Activated CD8-positive, alpha-beta memory T cell treated with anti-CD3 and anti-CD28 coated beads, Interleukin-2, amount 10 ng/mL, durations not matched to agents 7 days and 5 days (primary cell): ENCODE measurements around the gene YIPF5. TPM values are rescaled to one million over a fixed set of nuclear protein-coding genes. Genes with fewer than 3 reads are reported as not detected.

Experiments used
- ATAC-seq: fragments of 150-1000 bp; cut with Tn5 transposase; one replicate; pipeline ENCODE4 v1.10.0; 2021; ENCODE audit warnings: moderate library complexity
- CTCF ChIA-PET: fragments of 350-600 bp; sonication (Branson Sonifier 250); formaldehyde crosslinking; loops from one replicate; lab custom pipeline; 2021; ENCODE audit warnings: antibody characterized with exemption; lab: Charles Lee
- DNase-seq: peaks from one replicate; pipeline ENCODE4 v3.0.0-alpha.2; 2020
- H3K27ac Mint-ChIP-seq: one replicate; pipeline ENCODE4 v1.8.0; 2021; ENCODE audit warnings: mild to moderate bottlenecking, mixed read lengths
- H3K27me3 Mint-ChIP-seq: one replicate; pipeline ENCODE4 v1.8.0; 2021; ENCODE audit warnings: mixed read lengths
- H3K36me3 Mint-ChIP-seq: one replicate; pipeline ENCODE4 v1.8.0; 2021; ENCODE audit warnings: mild to moderate bottlenecking, mixed read lengths
- H3K4me1 Mint-ChIP-seq: one replicate; pipeline ENCODE4 v1.8.0; 2021; ENCODE audit warnings: mixed read lengths
- H3K4me3 Mint-ChIP-seq: one replicate; pipeline ENCODE4 v1.8.0; 2021; ENCODE audit warnings: mild to moderate bottlenecking, moderate library complexity, mixed read lengths
- H3K9me3 Mint-ChIP-seq: one replicate; pipeline ENCODE4 v1.8.0; 2022; ENCODE audit warnings: low read depth, mixed read lengths
- total RNA-seq, 2 experiments: library from RNA; stranded (reverse); gene quantifications; one replicate each; pipeline ENCODE4 v1.2.3, GENCODE V29; 2021

The YIPF5 gene
- total RNA-seq, 2 experiments from 2014 or later = 26.9 to 34.3 TPM

- Mint-ChIP-seq H3K4me1 (no peaks in the 10 kb centered on the region), H3K36me3 (no peaks in the 10 kb centered on the region), H3K27ac (no peak overlapping the region), H3K9me3 (no peaks in the 10 kb centered on the region), H3K27me3 (peaks cover 13% of the 10 kb centered on the region), H3K4me3 (no peak overlapping the region)
- DNase-seq (no peak), ATAC-seq (no peak)
- CTCF ChIA-PET = no interaction called here
Observed at GRCh38 chr5:144131261-144131660, 39.2 kb downstream of the YIPF5 start.

- no peak overlapping the region for H3K4me3 Mint-ChIP-seq
- ATAC-seq (no peak), DNase-seq (no peak)
- H3K9me3 Mint-ChIP-seq = no peaks in the 10 kb centered on the region
- H3K27me3 Mint-ChIP-seq = peaks cover 8% of the 10 kb centered on the region
- H3K27ac Mint-ChIP-seq = no peak overlapping the region
- H3K36me3 Mint-ChIP-seq = no peaks in the 10 kb centered on the region
- CTCF ChIA-PET = no interaction called here
- H3K4me1 Mint-ChIP-seq = no peaks in the 10 kb centered on the region
Observed at GRCh38 chr5:144130306-144130705, 40.2 kb downstream of the YIPF5 start.

- no peak for DNase-seq
- Mint-ChIP-seq H3K4me3 (no peak overlapping the region), H3K36me3 (no peaks in the 10 kb centered on the region), H3K27me3 (peaks cover 7% of the 10 kb centered on the region), H3K4me1 (no peaks in the 10 kb centered on the region), H3K9me3 (no peaks in the 10 kb centered on the region), H3K27ac (peak overlapping the region; percentile 7)
- CTCF ChIA-PET = interaction anchor here (1.0 kb wide), 1 partner anchor 12 kb away, joined by 4 read pairs; no protein-coding TSS in a partner anchor
- ATAC-seq = no peak
Observed at GRCh38 chr5:144128844-144129243, 41.6 kb downstream of the YIPF5 start.

- peaks cover 5% of the 10 kb centered on the region for H3K27me3 Mint-ChIP-seq
- H3K36me3 Mint-ChIP-seq = no peaks in the 10 kb centered on the region
- H3K4me1 Mint-ChIP-seq = no peaks in the 10 kb centered on the region
- CTCF ChIA-PET = interaction anchor here (1.0 kb wide), 1 partner anchor 16 kb away, joined by 4 read pairs; no protein-coding TSS in a partner anchor
- H3K27ac Mint-ChIP-seq = no peak overlapping the region
- no peak overlapping the region for H3K4me3 Mint-ChIP-seq
- no peaks in the 10 kb centered on the region for H3K9me3 Mint-ChIP-seq
- no peak for DNase-seq
- no peak for ATAC-seq
Observed at GRCh38 chr5:144126707-144127106, 43.8 kb downstream of the YIPF5 start.

- Mint-ChIP-seq H3K27me3 (peaks cover 10% of the 10 kb centered on the region), H3K9me3 (no peaks in the 10 kb centered on the region), H3K4me1 (no peaks in the 10 kb centered on the region), H3K27ac (no peak overlapping the region), H3K4me3 (no peak overlapping the region), H3K36me3 (no peaks in the 10 kb centered on the region)
- no peak for ATAC-seq
- DNase-seq = no peak
- CTCF ChIA-PET = no interaction called here
Observed at GRCh38 chr5:144125163-144125726, 45.2 kb downstream of the YIPF5 start.

GRCh38 chr5:144122641-144123040 lies 47.8 kb downstream of the YIPF5 start:
- Mint-ChIP-seq H3K9me3 (no peaks in the 10 kb centered on the region), H3K36me3 (no peaks in the 10 kb centered on the region), H3K27ac (no peak overlapping the region), H3K4me1 (no peaks in the 10 kb centered on the region), H3K27me3 (peaks cover 10% of the 10 kb centered on the region), H3K4me3 (no peak overlapping the region)
- CTCF ChIA-PET = no interaction called here
- ATAC-seq (no peak), DNase-seq (no peak)

GRCh38 chr5:144122081-144122480 lies 48.4 kb downstream of the YIPF5 start:
- H3K36me3 Mint-ChIP-seq = no peaks in the 10 kb centered on the region
- peaks cover 10% of the 10 kb centered on the region for H3K27me3 Mint-ChIP-seq
- CTCF ChIA-PET = no interaction called here
- no peaks in the 10 kb centered on the region for H3K9me3 Mint-ChIP-seq
- no peak for ATAC-seq
- no peak overlapping the region for H3K27ac Mint-ChIP-seq
- no peaks in the 10 kb centered on the region for H3K4me1 Mint-ChIP-seq
- no peak for DNase-seq
- H3K4me3 Mint-ChIP-seq = no peak overlapping the region

GRCh38 chr5:144121577-144121976 lies 48.9 kb downstream of the YIPF5 start:
- ATAC-seq (no peak), DNase-seq (no peak)
- Mint-ChIP-seq H3K4me3 (no peak overlapping the region), H3K27ac (no peak overlapping the region), H3K36me3 (no peaks in the 10 kb centered on the region), H3K9me3 (no peaks in the 10 kb centered on the region), H3K4me1 (no peaks in the 10 kb centered on the region), H3K27me3 (peaks cover 10% of the 10 kb centered on the region)
- CTCF ChIA-PET = interaction anchor here (0.8 kb wide), 1 partner anchor 18 kb away, joined by 3 read pairs; no protein-coding TSS in a partner anchor

- no peak overlapping the region for H3K27ac Mint-ChIP-seq
- no peak overlapping the region for H3K4me3 Mint-ChIP-seq
- CTCF ChIA-PET = interaction anchor here (0.8 kb wide), 1 partner anchor 19 kb away, joined by 3 read pairs; no protein-coding TSS in a partner anchor
Observed at GRCh38 chr5:144120661-144121180, 49.7 kb downstream of the YIPF5 start.

GRCh38 chr5:144117412-144117811 lies 53.0 kb downstream of the YIPF5 start:
- H3K9me3 Mint-ChIP-seq = no peaks in the 10 kb centered on the region
- H3K36me3 Mint-ChIP-seq = no peaks in the 10 kb centered on the region
- DNase-seq = no peak
- H3K4me3 Mint-ChIP-seq = no peak overlapping the region
- no peak overlapping the region for H3K27ac Mint-ChIP-seq
- CTCF ChIA-PET = interaction anchor here (1.3 kb wide), 1 partner anchor 11 kb away, joined by 4 read pairs; no protein-coding TSS in a partner anchor
- no peaks in the 10 kb centered on the region for H3K4me1 Mint-ChIP-seq
- H3K27me3 Mint-ChIP-seq = peaks cover 8% of the 10 kb centered on the region
- ATAC-seq = no peak

More at GRCh38 chr5:144120661-144121180, 49.7 kb downstream of the YIPF5 start:
- DNase-seq = no peak
- Mint-ChIP-seq H3K4me1 (no peaks in the 10 kb centered on the region), H3K27me3 (peaks cover 10% of the 10 kb centered on the region), H3K36me3 (no peaks in the 10 kb centered on the region), H3K9me3 (no peaks in the 10 kb centered on the region)
- no peak for ATAC-seq

GRCh38 chr5:144114571-144114970 lies 55.9 kb downstream of the YIPF5 start:
- H3K4me3 Mint-ChIP-seq = no peak overlapping the region
- H3K36me3 Mint-ChIP-seq = no peaks in the 10 kb centered on the region
- no peak for ATAC-seq
- no peaks in the 10 kb centered on the region for H3K9me3 Mint-ChIP-seq
- H3K27me3 Mint-ChIP-seq = peaks cover 13% of the 10 kb centered on the region
- no peak for DNase-seq
- no peaks in the 10 kb centered on the region for H3K4me1 Mint-ChIP-seq
- CTCF ChIA-PET = no interaction called here
- no peak overlapping the region for H3K27ac Mint-ChIP-seq

Other genes starting within 250 kb of the YIPF5 start
- gene KCTD16, start 214 bp upstream of the YIPF5 start, total RNA-seq = under 1 TPM; 0.12 to 0.19 TPM